Activated T-cell treated with anti-CD3 and anti-CD28 coated beads, Interleukin-2, amount 50 U/mL, for 48 hours (primary cell): ENCODE data around the gene KIAA1191.

Experiments
- DNase-seq, 2 experiments: peaks; one replicate each; pipeline ENCODE4 v3.0.0-alpha.2; 2020

KIAA1191 gene

DNA sequence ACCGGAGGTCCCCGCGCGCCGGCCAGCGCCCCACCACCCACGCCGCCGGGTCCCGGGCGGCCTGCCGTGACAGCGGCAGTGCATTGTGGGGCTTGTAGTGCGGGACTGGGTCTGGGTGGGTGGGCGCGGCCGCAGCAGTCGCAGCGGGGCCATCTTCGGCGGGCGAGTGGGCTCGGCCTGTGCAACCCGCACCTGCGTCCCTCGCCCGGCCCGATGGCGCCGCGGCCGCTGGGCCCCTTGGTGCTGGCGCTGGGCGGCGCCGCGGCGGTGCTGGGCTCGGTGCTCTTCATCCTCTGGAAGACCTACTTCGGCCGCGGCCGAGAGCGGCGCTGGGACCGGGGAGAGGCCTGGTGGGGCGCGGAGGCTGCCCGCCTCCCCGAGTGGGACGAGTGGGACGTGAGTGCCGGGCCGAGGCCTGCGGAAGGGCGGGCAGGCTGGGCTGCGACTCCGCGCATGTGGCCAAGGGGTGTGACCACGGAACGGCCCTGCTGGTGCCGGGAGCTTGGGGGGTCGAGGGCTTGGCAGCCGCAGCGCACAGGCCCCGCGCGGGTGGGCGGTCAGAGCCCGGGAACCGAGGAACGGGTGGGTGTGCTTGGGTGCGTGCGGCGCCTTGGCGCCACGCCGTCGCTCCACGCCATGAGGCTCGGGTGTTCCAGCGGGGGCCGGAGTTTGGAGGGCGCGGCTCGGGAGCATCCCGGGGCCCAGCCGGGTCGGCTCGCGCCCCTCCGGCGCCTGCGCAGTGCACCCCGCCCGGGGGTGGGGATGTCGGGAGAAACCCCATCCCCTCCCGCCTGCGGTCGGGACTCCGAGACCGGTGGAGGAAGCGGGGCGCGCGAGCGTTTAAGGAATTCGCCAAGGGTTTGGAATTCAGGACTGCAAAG is 4.0 kb upstream of the KIAA1191 start, which contains the start of gene ARL10:
TSS of gene ARL10 (plus strand) at position 137 of the 881 bp plus-strand sequence. CDS start at position 214, 77 bp downstream.
- peak; percentile 69 to 78 for DNase-seq

DNA sequence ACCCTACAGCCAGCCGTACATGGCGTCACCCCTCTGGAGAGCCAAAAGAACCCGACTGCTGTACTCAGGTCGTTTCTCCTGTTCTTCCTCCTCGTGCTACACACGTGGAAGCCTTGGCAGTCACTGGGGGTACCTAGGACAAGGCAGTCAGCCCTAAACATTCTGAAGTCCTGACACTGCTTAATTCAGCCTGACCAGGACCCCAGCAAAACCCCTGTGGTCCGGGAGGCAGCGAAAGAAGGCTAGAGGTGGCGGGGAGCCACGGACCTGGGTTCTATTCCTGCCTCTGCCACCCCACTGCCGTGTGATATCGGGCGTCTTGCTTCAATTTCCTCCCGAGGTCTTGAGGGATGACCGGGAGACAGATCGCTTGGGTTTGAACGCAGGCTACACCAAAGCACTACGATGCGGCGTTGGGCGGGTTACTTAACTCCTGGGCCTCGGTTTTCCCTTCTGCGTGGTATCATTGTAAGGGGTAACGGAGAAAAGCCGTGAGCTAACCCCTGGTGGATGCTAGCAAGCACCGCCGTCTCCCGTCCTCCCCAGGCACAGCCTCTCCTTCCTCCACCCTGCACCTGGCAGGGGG is 3.3 kb upstream of the KIAA1191 start:
- no peak for DNase-seq

DNA sequence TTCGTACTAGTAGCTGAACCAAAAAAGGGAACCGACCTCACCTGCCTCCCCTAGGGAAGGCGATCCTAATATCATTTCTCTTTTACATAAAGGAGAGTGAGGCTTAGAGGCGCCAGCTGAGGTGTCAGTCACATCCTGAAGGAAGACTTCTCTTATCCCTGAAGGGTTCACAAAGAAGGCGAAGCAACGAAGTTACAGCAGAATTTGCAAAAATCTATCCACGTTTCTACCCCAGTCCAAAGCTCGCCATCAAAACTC is 598 bp upstream of the KIAA1191 start:
- no peak for DNase-seq

DNA sequence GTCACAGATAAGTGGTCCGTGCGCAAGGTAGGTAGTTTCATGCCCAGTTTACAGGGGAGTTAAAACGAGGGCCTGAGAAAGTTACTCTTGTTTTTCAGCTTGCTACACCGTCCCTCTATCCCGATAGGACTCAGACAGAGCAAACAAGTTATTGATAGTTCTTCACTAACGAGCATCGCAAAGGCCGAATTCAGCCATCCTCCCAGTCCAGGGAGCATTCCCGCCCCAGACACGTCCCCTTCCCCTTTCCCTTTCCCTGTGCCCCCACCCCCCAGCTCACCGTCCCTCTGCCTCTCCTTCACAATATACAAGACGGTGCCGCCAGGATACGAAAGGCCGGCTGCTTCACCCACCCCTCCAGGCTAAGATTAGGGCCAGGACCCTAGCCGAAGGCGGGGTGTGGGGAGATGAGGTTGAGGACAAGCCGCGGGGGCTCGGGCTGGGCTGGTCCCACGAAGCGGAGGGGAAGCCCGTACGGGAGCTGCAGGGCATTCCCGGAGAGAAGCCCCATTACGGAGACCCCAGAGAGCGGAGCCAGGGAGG is 599 bp downstream of the KIAA1191 start:
- DNase-seq: no peak

DNA sequence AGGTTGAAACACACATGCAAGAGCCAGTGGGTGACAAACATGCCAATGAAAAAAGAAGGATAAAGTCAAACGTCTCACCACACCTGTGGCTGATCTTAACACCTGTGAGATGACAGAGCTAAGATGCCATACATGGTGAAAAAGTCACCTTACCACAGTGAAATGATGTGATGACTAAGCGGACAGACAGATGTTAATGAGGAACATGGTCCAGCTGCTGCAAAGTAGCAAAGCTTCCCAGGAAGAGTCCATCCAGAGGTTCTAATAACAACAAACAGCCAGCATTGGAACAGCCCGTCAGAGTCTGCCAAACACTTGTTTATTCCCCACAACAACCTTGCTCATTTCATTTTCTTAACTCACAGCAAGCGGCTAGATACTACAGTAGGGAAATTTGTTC is 1.9 kb downstream of the KIAA1191 start:
- DNase-seq: no peak

DNA sequence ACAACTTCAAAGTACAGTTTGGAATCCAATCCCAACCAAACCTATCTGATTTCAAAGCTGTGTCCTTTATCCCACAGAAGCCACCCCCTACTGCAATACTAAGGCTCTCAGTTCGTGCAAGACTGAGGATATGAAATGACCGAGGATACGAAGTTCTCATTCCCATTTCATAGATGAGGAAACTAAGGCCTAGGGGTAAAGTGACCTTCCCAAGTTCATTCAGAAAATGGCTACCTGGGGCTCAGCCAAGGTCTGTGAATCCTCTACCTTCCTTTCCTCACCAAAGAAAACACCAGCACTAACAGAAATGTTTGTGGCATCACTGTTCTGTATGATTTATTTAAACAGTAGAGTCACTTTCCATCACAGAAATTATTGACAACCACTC is 5.4 kb downstream of the KIAA1191 start:
- DNase-seq: no peak

DNA sequence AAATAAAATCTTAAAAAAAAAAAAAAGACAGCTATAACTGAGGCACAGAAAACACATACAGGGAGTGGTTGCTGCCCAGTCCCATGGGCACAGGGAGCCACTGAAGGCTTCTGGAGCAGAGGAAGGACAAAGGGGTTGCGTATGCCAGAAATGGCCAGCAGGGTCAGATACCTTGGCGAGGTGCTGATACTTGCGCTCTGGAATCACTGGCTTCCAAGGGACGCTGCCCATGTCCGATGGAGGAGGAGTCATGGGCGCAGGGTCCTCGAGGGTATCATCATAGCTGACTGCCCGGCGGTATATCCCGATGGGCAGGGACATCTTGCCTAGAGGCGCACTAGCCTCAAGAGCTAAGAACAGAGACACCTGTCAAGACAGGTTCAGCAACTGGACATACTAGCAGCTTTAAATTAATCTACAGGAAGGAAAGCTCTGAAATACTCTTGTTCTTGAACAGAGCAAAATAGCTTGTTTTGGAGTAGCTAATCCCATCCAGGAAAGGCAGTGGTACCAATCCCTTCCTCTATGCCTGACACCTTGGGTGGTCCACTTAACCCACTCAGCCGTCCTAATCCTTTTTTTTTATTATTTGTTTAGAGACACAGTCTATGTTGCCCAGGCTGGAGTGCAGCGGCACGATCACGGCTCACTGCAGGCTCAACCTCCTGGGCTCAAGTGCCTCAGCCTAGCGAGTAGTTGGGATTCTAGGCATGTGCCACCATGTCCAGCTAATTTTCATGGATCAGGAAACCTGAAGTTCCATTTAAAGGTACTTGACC is 6.0 kb downstream of the KIAA1191 start:
- no peak for DNase-seq

DNA sequence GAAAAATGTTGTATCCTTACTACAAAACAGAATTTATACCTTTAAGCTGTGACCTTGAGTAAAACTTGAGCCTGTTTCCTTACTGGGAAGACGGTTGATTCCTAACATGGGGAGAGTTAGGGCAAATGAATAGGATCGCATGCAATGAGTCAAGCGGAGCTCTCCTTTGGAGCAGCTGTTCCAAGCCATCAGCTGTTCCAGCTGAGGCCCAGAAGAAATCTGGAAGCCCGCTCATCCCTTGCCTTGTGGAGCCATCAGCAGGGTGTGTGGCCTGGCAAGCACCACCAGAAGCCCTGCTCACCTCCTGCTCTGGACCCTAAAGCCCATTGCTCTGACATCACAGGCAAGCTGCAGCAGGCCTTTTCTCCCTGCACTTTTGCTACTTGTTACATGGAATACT is 8.0 kb downstream of the KIAA1191 start:
- no peak for DNase-seq

DNA sequence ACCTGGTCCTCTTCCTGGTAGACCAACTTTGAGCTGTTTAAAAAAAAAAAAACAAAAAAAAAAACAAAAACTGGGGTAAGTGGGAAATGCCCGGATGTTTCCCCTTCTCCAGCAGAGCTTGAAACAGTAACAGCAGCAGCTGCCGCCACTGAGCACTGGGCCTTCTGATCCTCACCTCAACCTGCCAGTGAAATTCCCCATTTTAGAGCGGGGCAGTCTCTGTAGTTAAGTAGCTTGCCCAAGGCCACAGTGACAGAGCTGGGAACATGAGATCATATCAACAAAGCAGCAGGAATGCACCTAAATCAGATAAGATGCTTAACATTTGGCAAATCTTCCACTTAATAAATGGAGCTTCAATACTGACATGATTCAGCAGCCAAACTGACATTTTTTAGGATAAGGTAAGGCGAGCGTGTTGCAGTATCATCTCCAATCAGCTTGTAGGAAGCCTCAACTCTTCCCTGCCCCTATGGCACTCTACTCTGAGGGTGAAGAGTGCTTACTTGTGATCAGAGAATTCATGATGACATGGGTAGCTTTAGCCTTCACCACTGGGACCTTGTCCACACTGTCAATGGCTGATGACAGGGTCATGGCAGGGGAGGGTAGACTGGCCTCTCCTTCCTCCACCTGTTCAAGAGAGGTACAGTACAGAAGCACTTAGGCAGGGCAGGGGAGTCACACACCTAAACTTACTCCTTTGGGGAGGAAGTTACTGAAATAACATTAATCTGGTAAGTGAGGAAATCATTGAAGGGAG is 9.3 kb downstream of the KIAA1191 start:
- no peak for DNase-seq

DNA sequence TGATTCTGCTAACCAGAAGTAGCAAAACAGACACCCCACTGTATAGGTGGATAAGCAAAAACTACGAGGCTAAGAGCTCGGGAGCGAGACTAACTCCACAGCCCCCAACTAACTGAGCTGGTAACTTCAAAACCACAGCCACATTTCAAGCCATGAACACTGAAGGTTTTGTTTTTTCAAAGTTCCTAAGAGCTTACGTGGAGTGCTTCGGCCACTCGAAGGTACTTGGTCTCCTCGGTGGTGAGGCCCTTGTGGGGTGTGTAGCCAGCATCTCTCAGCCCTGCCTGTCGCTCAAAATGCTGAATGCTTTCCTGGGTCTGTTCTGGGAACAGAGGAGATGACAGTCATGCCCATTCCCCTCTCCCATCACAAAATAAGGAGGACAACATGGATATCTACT is 11.1 kb downstream of the KIAA1191 start:
- DNase-seq: no peak

DNA sequence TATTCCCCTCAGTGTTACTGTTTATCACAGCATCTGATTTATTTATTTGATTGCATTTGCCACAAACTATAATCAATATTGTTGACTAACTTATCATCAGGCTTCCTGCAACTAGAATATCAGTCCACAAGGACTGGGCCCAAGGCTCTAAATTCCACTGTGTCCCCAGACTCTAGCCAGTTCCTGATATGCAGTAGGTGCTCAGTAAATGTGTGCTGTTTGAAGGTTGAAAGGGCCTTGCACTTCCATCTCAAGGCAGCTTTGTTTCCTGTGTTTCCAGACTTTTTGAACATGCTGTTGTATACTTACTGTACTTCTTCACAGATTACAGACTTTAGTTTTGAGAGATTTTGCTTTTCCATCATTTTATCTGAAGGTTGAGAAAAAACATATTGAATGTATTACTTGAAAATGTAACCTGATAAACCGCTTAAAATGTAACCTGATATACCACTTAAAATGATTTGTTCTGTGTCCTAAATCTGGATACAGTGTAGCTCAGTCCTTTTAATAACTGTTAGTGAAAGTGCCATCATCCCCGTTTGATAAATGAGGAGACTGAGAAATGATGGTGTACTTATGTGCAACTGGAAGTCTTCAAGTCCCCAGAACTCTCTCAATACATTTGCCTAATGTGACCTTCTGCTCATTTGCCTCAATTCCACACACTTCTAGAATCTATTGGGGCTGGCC is 18.7 kb downstream of the KIAA1191 start:
- no peak for DNase-seq

DNA sequence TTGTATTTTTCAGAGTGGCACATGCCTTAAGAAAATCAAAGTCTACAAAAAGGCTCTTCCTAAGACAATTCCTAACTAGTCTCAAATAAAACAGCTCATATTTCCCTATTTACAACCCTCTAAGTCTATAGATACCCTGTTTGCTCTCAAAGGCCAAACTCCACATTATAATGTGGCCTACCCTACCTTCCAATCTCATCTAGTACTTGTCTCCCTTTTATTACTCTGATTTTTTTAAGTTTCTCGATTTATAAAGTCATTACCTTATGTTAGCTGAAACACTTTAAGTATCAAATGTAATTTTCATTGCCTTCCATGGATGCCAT is 19.4 kb downstream of the KIAA1191 start:
- DNase-seq: no peak

DNA sequence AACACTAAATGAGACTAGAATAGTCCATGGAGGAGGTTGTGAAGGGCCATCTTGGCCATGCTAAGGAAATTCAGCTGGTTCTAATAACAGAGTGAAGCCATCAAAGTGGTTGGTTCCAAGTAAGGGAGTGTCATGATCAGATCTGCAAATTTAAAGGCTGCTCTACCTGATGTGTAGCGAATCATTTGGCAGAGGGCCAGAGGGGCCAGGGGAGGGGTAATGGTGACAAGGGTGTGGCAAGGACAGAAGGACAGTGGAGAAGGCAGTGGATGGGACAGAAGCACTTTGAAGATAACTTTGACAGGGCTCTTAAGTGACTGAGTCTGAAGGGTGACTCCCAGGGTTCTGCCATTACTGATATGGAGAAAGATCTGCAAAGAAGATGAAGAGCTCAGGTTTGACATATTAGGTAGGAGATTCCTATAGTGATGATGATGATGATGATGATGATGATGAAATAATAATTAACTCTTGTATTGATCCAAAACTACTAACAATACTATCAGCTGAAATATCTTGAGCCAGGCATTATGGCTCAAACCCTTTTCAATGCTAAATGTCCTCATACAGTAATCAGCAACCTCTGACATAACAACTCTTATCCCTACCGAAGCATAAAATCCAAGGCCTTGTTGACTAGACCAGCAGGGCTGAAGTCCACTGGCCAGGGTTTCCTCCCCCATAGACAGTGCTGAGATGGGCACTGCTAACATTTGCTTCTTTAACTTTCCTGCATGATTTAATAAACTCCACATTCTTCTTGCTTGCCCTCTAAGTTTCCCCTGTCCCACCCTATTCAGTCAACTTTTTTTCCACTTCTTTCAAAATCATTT is 20.0 kb downstream of the KIAA1191 start:
- no peak for DNase-seq

DNA sequence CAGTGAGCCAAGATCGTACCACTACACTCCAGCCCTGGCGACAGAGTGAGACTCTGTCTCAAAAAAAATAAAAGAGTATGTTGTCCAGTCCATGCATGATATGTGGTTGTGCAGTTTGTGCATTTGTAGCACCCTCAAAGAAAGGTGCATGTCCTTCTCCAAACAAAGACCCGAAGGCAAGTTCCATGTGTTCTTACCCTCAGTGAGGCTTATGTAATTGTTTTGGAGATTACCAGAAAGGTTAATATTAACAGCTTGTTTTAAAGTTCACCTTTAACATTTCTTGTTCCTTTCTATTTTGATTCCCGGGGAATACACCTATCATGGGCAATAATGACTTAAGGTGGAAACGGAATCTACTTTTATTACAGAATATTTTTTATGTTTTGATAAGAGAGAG is 22.3 kb downstream of the KIAA1191 start:
- no peak for DNase-seq

DNA sequence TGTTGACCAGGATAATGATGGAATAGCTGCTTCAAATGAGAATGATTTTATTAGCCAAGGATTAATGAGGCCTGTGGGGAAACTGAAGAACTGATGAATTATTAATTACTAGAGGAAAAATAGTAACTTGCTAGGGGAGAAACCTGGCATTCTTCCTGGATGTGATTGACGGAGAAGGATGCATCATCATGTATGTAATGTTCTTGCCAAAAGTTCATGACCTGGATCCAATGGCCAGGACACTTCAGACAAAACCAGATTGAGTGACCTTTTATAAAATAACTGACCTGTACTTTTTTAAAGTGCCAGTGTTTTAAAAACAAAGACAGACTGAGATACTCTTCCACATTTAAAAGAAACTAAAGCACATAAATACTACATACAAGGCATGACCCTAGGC is 23.7 kb downstream of the KIAA1191 start:
- no peak for DNase-seq

DNA sequence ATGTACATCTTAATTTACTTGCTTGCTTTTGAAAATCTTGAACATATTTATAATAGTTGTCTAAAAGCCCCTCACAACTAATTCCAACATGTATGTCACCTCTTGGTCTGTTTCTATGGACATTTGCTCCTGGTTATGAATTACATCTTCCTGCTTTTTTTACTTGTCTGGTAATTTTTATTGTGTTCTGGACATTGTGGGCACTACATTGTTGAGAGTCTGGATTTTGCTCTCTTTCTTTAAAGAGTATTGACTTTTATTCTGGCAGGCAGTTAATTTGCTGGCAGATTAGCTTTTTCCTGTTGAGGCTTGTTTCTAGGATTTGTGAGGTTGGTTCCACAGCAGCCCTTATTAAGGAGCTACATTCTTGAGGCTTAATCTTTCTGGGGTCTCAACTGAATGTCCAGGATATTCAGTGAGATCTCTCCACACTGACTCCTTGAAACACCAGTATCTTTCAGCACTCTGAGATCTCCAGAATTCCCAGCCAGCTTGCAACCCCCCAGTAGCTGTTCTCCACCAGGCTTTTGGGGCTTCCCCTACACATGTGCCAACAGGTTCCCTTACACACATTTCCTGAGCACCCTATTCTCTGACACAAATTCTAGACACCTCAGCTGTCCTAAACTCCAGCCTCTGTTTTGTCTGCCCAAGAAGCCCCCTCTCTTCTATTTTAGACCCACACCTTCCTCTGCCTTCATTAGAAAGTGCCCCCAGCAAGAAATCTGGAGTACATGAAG is 27.4 kb downstream of the KIAA1191 start:
- DNase-seq: no peak

DNA sequence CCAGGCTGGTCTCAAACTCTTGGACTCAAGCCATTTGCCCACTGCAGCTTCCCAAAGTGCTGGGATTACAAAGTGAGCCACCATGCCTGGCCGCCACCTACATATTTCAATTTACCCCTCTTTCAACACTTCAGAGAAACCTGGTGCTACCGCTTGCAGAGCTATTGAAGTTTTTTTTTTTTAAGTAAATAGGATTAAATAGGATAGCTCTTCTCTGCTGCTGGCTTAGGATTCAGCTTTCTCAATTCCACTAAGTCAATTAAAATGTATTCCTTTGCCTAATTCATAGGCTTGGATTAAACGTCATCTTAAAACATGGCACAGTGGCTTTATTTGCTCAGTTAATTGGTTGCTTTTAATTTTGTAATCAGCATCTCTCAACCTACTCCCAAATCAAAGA is 41.0 kb downstream of the KIAA1191 start:
- no peak for DNase-seq

DNA sequence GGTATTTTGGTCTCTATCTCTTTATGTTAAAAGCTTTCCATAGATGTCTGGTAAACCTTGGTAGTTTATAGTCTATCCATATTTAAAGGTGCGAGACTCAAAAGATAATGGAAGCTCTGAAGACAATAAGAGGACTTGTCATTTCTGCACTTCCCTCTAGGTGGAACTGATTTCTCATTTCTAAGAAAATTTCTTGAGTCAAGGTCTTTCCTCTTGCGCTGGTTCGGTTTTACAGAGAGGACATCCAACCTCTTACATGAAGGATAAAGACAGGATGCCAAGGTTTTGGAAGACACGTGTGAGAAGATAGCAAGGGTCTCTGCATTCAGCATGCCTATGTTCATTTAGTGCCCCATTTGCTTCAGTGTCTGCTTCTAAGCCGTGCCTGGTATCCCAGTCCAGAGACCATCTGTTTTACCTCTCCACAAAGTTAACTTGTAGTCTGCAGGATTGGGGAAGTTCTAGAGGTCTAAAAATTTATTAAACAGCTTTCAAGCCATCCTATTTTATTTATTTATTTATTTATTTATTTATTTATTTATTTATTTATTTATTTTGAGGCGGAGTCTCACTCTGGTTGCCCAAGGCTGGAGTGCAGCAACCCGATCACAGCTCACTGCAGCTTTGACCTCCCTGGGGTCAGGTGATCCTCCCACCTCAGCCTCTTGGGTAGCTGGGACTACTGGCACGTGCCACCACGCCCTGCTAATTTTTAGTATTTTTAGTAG is 41.6 kb downstream of the KIAA1191 start:
- no peak for DNase-seq

DNA sequence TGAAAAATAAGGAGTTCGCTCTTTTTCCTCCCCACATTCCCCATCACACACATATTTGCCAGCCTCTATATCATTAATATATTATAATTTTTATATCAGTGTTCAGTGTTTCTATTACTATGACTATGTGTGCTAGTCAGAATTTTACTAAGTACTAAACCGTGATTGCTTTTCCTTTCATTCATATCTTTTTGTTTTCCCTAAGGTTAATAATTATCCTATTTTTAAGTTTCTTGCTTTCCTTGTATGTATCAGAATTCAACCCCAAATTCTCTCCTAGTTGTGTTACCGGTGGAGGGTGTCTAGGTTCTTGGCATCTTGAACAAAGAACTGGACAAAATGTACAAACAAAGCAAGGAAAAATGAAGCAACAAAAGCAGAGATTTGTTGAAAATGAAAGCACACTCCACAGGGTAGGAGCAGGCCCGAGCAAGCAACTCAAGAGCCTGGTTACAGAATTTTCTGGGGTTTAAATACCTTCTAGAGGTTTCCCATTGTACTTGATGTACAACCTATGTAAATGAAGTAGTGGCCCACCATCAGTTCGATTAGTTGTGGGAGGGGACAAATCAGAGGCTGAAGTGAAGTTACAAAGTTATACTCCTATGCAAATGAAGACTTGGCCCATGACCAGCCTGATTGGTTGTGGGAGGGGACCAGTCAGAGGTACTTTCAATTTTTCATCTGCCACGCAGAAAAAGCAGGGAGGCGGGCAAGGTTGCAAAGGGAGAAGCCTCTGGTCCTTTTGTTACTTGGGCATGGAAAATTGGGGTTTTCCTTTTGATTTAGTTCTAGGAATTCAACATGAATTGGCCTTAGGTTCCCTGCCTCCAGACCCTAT is 43.8 kb downstream of the KIAA1191 start:
- DNase-seq: no peak
